Smooth muscle cell (in vitro differentiated cells): Measurements from ENCODE around the gene ZMIZ1. TPM values are rescaled to one million over a fixed set of nuclear protein-coding genes. Genes with fewer than 3 reads are reported as not detected.
A peak's percentile ranks its signal among the peaks of the same experiment; 100 is the strongest.

Experiments used
- DNase-seq: peaks from one replicate; lab custom pipeline; 2025; ENCODE audit not compliant: unreplicated experiment; lab: John Stamatoyannopoulos, UW
- H2AFZ ChIP-seq: fragments of 200-600 bp; sonication (generic); 2 replicates; pipeline ENCODE4 v1.6.0; 2016; ENCODE audit warnings: antibody characterized with exemption, low read depth, mild to moderate bottlenecking
- H3F3A ChIP-seq: fragments of 200-600 bp; sonication (generic); 2 replicates; pipeline ENCODE4 v1.6.0; 2017; ENCODE audit warnings: antibody characterized with exemption, low read depth
- H3K27ac ChIP-seq: fragments of 200-600 bp; sonication (generic); 2 replicates; pipeline ENCODE4 v1.5.1; 2016; ENCODE audit warnings: low read depth, mild to moderate bottlenecking
- H3K27me3 ChIP-seq: fragments of 200-600 bp; sonication (generic); 2 replicates; pipeline ENCODE4 v1.6.1; 2016; ENCODE audit warnings: low read depth, mild to moderate bottlenecking
- H3K36me3 ChIP-seq: fragments of 200-600 bp; sonication (generic); 2 replicates; pipeline ENCODE4 v1.5.1; 2016; ENCODE audit warnings: low read depth
- H3K4me1 ChIP-seq: fragments of 200-600 bp; sonication (generic); 2 replicates; pipeline ENCODE4 v1.5.1; 2016; ENCODE audit warnings: low read depth
- H3K4me2 ChIP-seq: fragments of 200-600 bp; sonication (generic); 2 replicates; pipeline ENCODE4 v1.6.0; 2016; ENCODE audit warnings: mild to moderate bottlenecking
- H3K4me3 ChIP-seq: fragments of 200-600 bp; sonication (generic); 2 replicates; pipeline ENCODE4 v1.5.1; 2016; ENCODE audit warnings: mild to moderate bottlenecking
- H3K79me2 ChIP-seq: fragments of 200-600 bp; sonication (generic); 2 replicates; pipeline ENCODE4 v1.6.0; 2016; ENCODE audit warnings: low read depth, mild to moderate bottlenecking
- H3K9ac ChIP-seq: fragments of 200-600 bp; sonication (generic); 2 replicates; pipeline ENCODE4 v1.6.0; 2016; ENCODE audit warnings: low read depth
- H3K9me3 ChIP-seq: fragments of 200-600 bp; sonication (generic); replicated peaks from 2 replicates; pipeline ENCODE4 v1.5.1; 2016; ENCODE audit warnings: low read depth
- H4K20me1 ChIP-seq: fragments of 200-600 bp; sonication (generic); 2 replicates; pipeline ENCODE4 v1.6.0; 2016; ENCODE audit warnings: low read depth
- CTCF ChIP-seq: fragments of 200-600 bp; sonication (generic); IDR thresholded peaks from 2 replicates; pipeline ENCODE4 v1.5.1; 2017; ENCODE audit warnings: borderline replicate concordance, mild to moderate bottlenecking, antibody characterized with exemption; ENCODE audit not compliant: insufficient read depth, poor library complexity, severe bottlenecking
- WGBS: methylation state at CpG from one replicate; pipeline ENCODE4 v1.1.7; 2016; ENCODE audit warnings: low lambda C conversion rate; 5-methylcytosine and 5-hydroxymethylcytosine counted together
- polyA plus RNA-seq: library from polyadenylated mRNA; unstranded; fragments of >200 nt; fragmentation: Nextera tagmentation; extraction: Ambion mirVana; gene quantifications from 2 replicates; pipeline ENCODE4 v1.2.1, GENCODE V29; 2016
- total RNA-seq: library from RNA; depleted of rRNA; stranded (reverse); fragments of >200 nt; gene quantifications from 2 replicates; pipeline ENCODE4 v1.2.3, GENCODE V29; 2014

ZMIZ1 gene
- total and polyA plus RNA-seq, 2 experiments from 2014 or later: 24.2 to 31.3 TPM

GRCh38 chr10:79065091-79065551 lies 3.6 kb upstream of the ZMIZ1 start:
- Histone ChIP-seq H3K36me3 (no peaks in the 10 kb centered on the region), H3K4me2 (no peak overlapping the region), H3K4me1 (peaks cover 5% of the 10 kb centered on the region), H3K9me3 (no peaks in the 10 kb centered on the region), H4K20me1 (peaks cover 7% of the 10 kb centered on the region), H3K27ac (no peak overlapping the region), H3K27me3 (no peaks in the 10 kb centered on the region), H3K4me3 (no peak overlapping the region), H2AFZ (no peak overlapping the region), H3K9ac (no peak overlapping the region), H3K79me2 (peaks cover 8% of the 10 kb centered on the region), H3F3A (peaks cover under 1% of the 10 kb centered on the region)
- 86% methylated on average over 2 of the region's 2 CpGs for WGBS
- TF ChIP-seq CTCF: no peak
- DNase-seq: no peak

GRCh38 chr10:79065853-79066252 lies 2.9 kb upstream of the ZMIZ1 start:
- no peak for TF ChIP-seq CTCF

GRCh38 chr10:79066411-79067240 lies 2.1 kb upstream of the ZMIZ1 start:
- H3K9ac ChIP-seq: peak overlapping the region; percentile 46
- DNase-seq: no peak
- H3K4me2 ChIP-seq: peak overlapping the region; percentile 82
- peak overlapping the region; percentile 93 for H3K4me3 ChIP-seq
- H3K27me3 ChIP-seq: no peaks in the 10 kb centered on the region
- H2AFZ ChIP-seq: peak overlapping the region; percentile 59
- no peaks in the 10 kb centered on the region for H3K9me3 ChIP-seq
- peak overlapping the region; percentile 88 for H3K27ac ChIP-seq
- WGBS: 11% methylated on average over 19 of the region's 37 CpGs
- peaks cover 8% of the 10 kb centered on the region for H3K4me1 ChIP-seq
- TF ChIP-seq CTCF: no peak
- peaks cover 23% of the 10 kb centered on the region for H3K79me2 ChIP-seq
- H3K36me3 ChIP-seq: no peaks in the 10 kb centered on the region
- H3F3A ChIP-seq: peaks cover 7% of the 10 kb centered on the region
- H4K20me1 ChIP-seq: peaks cover 22% of the 10 kb centered on the region

More at GRCh38 chr10:79065853-79066252, 2.9 kb upstream of the ZMIZ1 start:
- Histone ChIP-seq H3K4me3 (no peak overlapping the region), H3K27ac (no peak overlapping the region), H3K36me3 (no peaks in the 10 kb centered on the region), H3K79me2 (peaks cover 15% of the 10 kb centered on the region), H3K9me3 (no peaks in the 10 kb centered on the region), H3K27me3 (no peaks in the 10 kb centered on the region), H3K4me1 (peaks cover 5% of the 10 kb centered on the region), H3K9ac (no peak overlapping the region), H4K20me1 (peaks cover 15% of the 10 kb centered on the region), H3F3A (peaks cover 4% of the 10 kb centered on the region), H2AFZ (no peak overlapping the region), H3K4me2 (no peak overlapping the region)
- WGBS: 58% methylated on average over 2 of the region's 2 CpGs
- no peak for DNase-seq
